Neuronal stem cell (in vitro differentiated cells): ENCODE measurements around the gene DCTN5.

ENCODE experiments used
- DNase-seq: peaks from one replicate; pipeline ENCODE4 v3.0.0-alpha.2; 2013; ENCODE audit warnings: low spot score
- H2AFZ ChIP-seq: one replicate; pipeline ENCODE4 v1.6.1; 2013; ENCODE audit warnings: mild to moderate bottlenecking, low read length, inconsistent platforms
- H2AK5ac ChIP-seq: 2 replicates; pipeline ENCODE4 v1.6.1; 2013; ENCODE audit warnings: low read depth, mild to moderate bottlenecking, inconsistent platforms, low read length, moderate library complexity, mixed read lengths
- H2BK120ac ChIP-seq: 2 replicates; pipeline ENCODE4 v1.6.1; 2013; ENCODE audit warnings: low read depth, mild to moderate bottlenecking, inconsistent platforms, low read length, moderate library complexity, mixed read lengths
- H2BK12ac ChIP-seq: one replicate; pipeline ENCODE4 v1.6.1; 2013; ENCODE audit warnings: low read length, inconsistent platforms
- H2BK15ac ChIP-seq: 2 replicates; pipeline ENCODE4 v1.6.1; 2013; ENCODE audit warnings: mild to moderate bottlenecking, low read length, inconsistent platforms, mixed read lengths
- H2BK5ac ChIP-seq: one replicate; pipeline ENCODE4 v1.6.1; 2013; ENCODE audit warnings: inconsistent platforms, mild to moderate bottlenecking, low read length, moderate library complexity
- H3K14ac ChIP-seq: one replicate; pipeline ENCODE4 v1.6.1; 2013; ENCODE audit warnings: low read length, inconsistent platforms
- H3K18ac ChIP-seq: 2 replicates; pipeline ENCODE4 v1.6.1; 2013; ENCODE audit warnings: low read length, inconsistent platforms
- H3K23ac ChIP-seq: 2 replicates; pipeline ENCODE4 v1.6.1; 2013; ENCODE audit warnings: low read depth, mild to moderate bottlenecking, mixed read lengths, low read length, inconsistent platforms; ENCODE audit not compliant: poor library complexity
- H3K27ac ChIP-seq: replicated peaks from 3 replicates; pipeline ENCODE4 v1.5.1; 2013; ENCODE audit warnings: low read length, inconsistent platforms
- H3K27me3 ChIP-seq, 3 experiments: 2 replicates each; pipeline ENCODE4 v1.6.1; 2013; ENCODE audit warnings: low read length in 3 of 3, mild to moderate bottlenecking in 2 of 3, inconsistent platforms in 1 of 3, low read depth in 1 of 3, mixed read lengths in 1 of 3, moderate library complexity in 1 of 3; ENCODE audit not compliant: control insufficient read depth in 3 of 3, insufficient read depth in 3 of 3
- H3K36me3 ChIP-seq, 2 donors: replicated peaks in 1 of 2; 2 replicates each; pipeline ENCODE4 v1.6.1; 2013; ENCODE audit warnings: low read length in 2 of 2; ENCODE audit not compliant: control insufficient read depth in 2 of 2, insufficient read depth in 2 of 2
- H3K4ac ChIP-seq: 2 replicates; pipeline ENCODE4 v1.6.1; 2013; ENCODE audit warnings: inconsistent platforms, mild to moderate bottlenecking, low read length, moderate library complexity
- H3K4me1 ChIP-seq, 2 donors: 1 replicate in 1 of 2; 2 replicates in 1 of 2; pipeline ENCODE4 v1.6.1; 2013; ENCODE audit warnings: low read length in 2 of 2, low read depth in 1 of 2; ENCODE audit not compliant: control insufficient read depth in 2 of 2, insufficient read depth in 1 of 2
- H3K4me2 ChIP-seq: one replicate; pipeline ENCODE4 v1.6.1; 2013; ENCODE audit warnings: mild to moderate bottlenecking, low read length, inconsistent platforms; ENCODE audit not compliant: insufficient read depth, poor library complexity, severe bottlenecking
- H3K4me3 ChIP-seq, 2 donors: 2 replicates each; pipeline ENCODE4 v1.5.1; 2013; ENCODE audit warnings: low read length in 2 of 2, mild to moderate bottlenecking in 2 of 2, inconsistent platforms in 1 of 2, moderate library complexity in 1 of 2
- H3K79me1 ChIP-seq: one replicate; pipeline ENCODE4 v1.6.1; 2013; ENCODE audit warnings: low read depth, mild to moderate bottlenecking, inconsistent platforms, low read length, moderate library complexity
- H3K9ac ChIP-seq: one replicate; pipeline ENCODE4 v1.6.1; 2013; ENCODE audit warnings: mild to moderate bottlenecking, low read depth, low read length, inconsistent platforms; ENCODE audit not compliant: poor library complexity
- H3K9me3 ChIP-seq, 2 donors: replicated peaks in 1 of 2; 2 replicates each; pipeline versions ENCODE3 to v1.6.1; 2013; ENCODE audit warnings: low read length in 2 of 2, mild to moderate bottlenecking in 2 of 2, inconsistent platforms in 1 of 2, low read depth in 1 of 2, mixed read lengths in 1 of 2, moderate library complexity in 1 of 2; ENCODE audit not compliant: control insufficient read depth in 2 of 2, insufficient read depth in 1 of 2
- H4K8ac ChIP-seq: one replicate; pipeline ENCODE4 v1.6.1; 2013; ENCODE audit warnings: low read depth, mild to moderate bottlenecking, inconsistent platforms, low read length, moderate library complexity
- H4K91ac ChIP-seq: one replicate; pipeline ENCODE4 v1.6.1; 2013; ENCODE audit warnings: low read length, low read depth, mild to moderate bottlenecking, inconsistent platforms; ENCODE audit not compliant: poor library complexity
- WGBS, 2 donors: extraction: QIAGEN DNeasy Blood & Tissue Kit; methylation state at CpG; one replicate each; pipeline ENCODE4 v1.1.7; 2013; ENCODE audit warnings: missing lambda C conversion rate in 2 of 2, mixed read lengths in 1 of 2; ENCODE audit not compliant: insufficient read length in 2 of 2, insufficient replicate concordance in 1 of 2; ENCODE audit errors: extremely low coverage in 2 of 2; 5-methylcytosine and 5-hydroxymethylcytosine counted together

Gene DCTN5

GRCh38 chr16:23676924-23677480, 35.7 kb downstream of the DCTN5 start:
- H3K27ac ChIP-seq: no peak overlapping the region
- H3K36me3 ChIP-seq: peaks cover 17 to 63% of the 10 kb centered on the region in 2 donors
- no peak overlapping the region for H2AK5ac ChIP-seq
- no peak overlapping the region for H3K4me3 ChIP-seq
- H3K23ac ChIP-seq: no peak overlapping the region
- no peak overlapping the region for H3K4ac ChIP-seq
- peaks cover 14 to 15% of the 10 kb centered on the region in 2 donors for H3K4me1 ChIP-seq
- no peak overlapping the region for H2AFZ ChIP-seq
- DNase-seq: no peak
- H4K8ac ChIP-seq: no peak overlapping the region
- no peak overlapping the region for H2BK5ac ChIP-seq
- no CpG with 5 or more reads among the region's 2 CpGs for whole genome bisulfite sequencing, 2 donors
- no peaks in the 10 kb centered on the region for H3K27me3 ChIP-seq
- no peak overlapping the region for H3K18ac ChIP-seq
- H4K91ac ChIP-seq: no peak overlapping the region
- H2BK120ac ChIP-seq: no peak overlapping the region
- no peak overlapping the region for H2BK15ac ChIP-seq
- no peak overlapping the region for H3K4me2 ChIP-seq
- no peak overlapping the region for H3K14ac ChIP-seq
- no peak overlapping the region for H2BK12ac ChIP-seq
- H3K79me1 ChIP-seq: peaks cover 8% of the 10 kb centered on the region
- H3K9ac ChIP-seq: no peak overlapping the region
- no peaks in the 10 kb centered on the region for H3K9me3 ChIP-seq

- Histone ChIP-seq H3K36me3 (peaks cover 25 to 66% of the 10 kb centered on the region in 2 donors), H4K91ac (peak within 1 kb of the TSS; percentile 14), H3K27ac (peak within 1 kb of the TSS; percentile 69), H3K9ac (peak within 1 kb of the TSS; percentile 87), H2AK5ac (peak within 1 kb of the TSS; percentile 44), H3K27me3 (no peaks in the 10 kb centered on the region), H3K23ac (peak within 1 kb of the TSS; percentile 0), H2AFZ (peak within 1 kb of the TSS; percentile 86), H3K4ac (no peak within 1 kb of the TSS), H3K4me3 (peak within 1 kb of the TSS; percentile 94 to 100), H3K4me1 (peaks cover 14 to 15% of the 10 kb centered on the region in 2 donors), H2BK15ac (no peak within 1 kb of the TSS), H3K18ac (peak within 1 kb of the TSS; percentile 63), H2BK5ac (no peak within 1 kb of the TSS), H3K9me3 (no peaks in the 10 kb centered on the region), H3K14ac (peak within 1 kb of the TSS; percentile 10), H2BK120ac (peak within 1 kb of the TSS; percentile 5), H3K4me2 (peak within 1 kb of the TSS; percentile 77), H3K79me1 (peaks cover 8% of the 10 kb centered on the region), H2BK12ac (no peak within 1 kb of the TSS), H4K8ac (no peak within 1 kb of the TSS)
- no CpG with 5 or more reads among the region's 75 CpGs for WGBS, 2 donors
- DNase-seq: peak; percentile 85
Observed at GRCh38 chr16:23678430-23679273, 37.4 kb downstream of the DCTN5 start, which contains the start of gene PLK1. PLK1 (plus strand) TSS chr16:23678889; CDS start chr16:23678933, 44 bp downstream.

- Histone ChIP-seq H3K27ac (no peak overlapping the region), H4K91ac (no peak overlapping the region)
Observed at GRCh38 chr16:23679274-23679985, 38.2 kb downstream of the DCTN5 start.

More at GRCh38 chr16:23679274-23679985, 38.2 kb downstream of the DCTN5 start:
- no peaks in the 10 kb centered on the region for H3K27me3 ChIP-seq
- peak overlapping the region; percentile 77 for H3K4me2 ChIP-seq
- DNase-seq: peak; percentile 11
- H3K18ac ChIP-seq: peak overlapping the region; percentile 63
- no peak overlapping the region for H2BK15ac ChIP-seq
- peak overlapping the region; percentile 44 for H2AK5ac ChIP-seq
- H3K4me3 ChIP-seq: peak overlapping the region; percentile 94 to 100
- no peak overlapping the region for H2BK12ac ChIP-seq
- H2BK5ac ChIP-seq: no peak overlapping the region
- peaks cover 8% of the 10 kb centered on the region for H3K79me1 ChIP-seq
- no peak overlapping the region for H4K8ac ChIP-seq
- H2BK120ac ChIP-seq: no peak overlapping the region
- H3K36me3 ChIP-seq: peaks cover 30 to 66% of the 10 kb centered on the region in 2 donors
- no CpG with 5 or more reads among the region's 24 CpGs for WGBS, 2 donors
- peak overlapping the region; percentile 0 for H3K23ac ChIP-seq
- no peaks in the 10 kb centered on the region for H3K9me3 ChIP-seq
- H2AFZ ChIP-seq: peak overlapping the region; percentile 86
- H3K4ac ChIP-seq: no peak overlapping the region
- peak overlapping the region; percentile 87 for H3K9ac ChIP-seq
- peaks cover 14% of the 10 kb centered on the region in 2 donors for H3K4me1 ChIP-seq
- H3K14ac ChIP-seq: peak overlapping the region; percentile 10
